Measurements from ENCODE around the gene COX5A.

DNA sequence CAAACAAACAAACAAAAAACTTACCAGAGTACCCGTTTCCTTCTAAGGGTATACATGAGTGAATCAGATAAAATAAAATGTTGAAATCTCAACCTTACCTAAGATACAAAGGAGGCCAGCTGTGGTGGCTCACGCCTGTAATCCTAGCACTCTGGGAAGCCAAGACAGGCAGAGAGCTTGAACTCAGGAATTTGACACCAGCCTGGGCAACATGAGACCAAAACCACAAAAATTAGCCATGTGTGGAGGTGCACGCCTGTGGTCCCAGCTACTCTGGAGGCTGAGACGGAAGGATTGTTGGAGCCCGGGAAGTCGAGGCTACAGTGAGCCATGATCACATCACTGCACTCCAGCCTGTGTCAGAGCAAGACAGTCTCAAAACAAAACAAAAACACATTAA lies 20.2 kb downstream of the COX5A start:
- TF ChIP-seq, protein P1, sequence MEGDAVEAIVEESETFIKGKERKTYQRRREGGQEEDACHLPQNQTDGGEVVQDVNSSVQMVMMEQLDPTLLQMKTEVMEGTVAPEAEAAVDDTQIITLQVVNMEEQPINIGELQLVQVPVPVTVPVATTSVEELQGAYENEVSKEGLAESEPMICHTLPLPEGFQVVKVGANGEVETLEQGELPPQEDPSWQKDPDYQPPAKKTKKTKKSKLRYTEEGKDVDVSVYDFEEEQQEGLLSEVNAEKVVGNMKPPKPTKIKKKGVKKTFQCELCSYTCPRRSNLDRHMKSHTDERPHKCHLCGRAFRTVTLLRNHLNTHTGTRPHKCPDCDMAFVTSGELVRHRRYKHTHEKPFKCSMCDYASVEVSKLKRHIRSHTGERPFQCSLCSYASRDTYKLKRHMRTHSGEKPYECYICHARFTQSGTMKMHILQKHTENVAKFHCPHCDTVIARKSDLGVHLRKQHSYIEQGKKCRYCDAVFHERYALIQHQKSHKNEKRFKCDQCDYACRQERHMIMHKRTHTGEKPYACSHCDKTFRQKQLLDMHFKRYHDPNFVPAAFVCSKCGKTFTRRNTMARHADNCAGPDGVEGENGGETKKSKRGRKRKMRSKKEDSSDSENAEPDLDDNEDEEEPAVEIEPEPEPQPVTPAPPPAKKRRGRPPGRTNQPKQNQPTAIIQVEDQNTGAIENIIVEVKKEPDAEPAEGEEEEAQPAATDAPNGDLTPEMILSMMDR (IDR thresholded peaks at IDR 0.05), result no peak
- TF ChIP-seq POLR2A (IDR thresholded peaks at IDR 0.05), result no peak
